K562 (cell line): Measurements from ENCODE around the gene PAFAH1B1. TPM values are rescaled to one million over a fixed set of nuclear protein-coding genes. Genes with fewer than 3 reads are reported as not detected.

Source experiments
- ATAC-seq: fragments of 200-7000 bp; cut with Tn5 transposase; 3 replicates; pipeline ENCODE4 v1.9.1; 2020; ENCODE audit warnings: moderate library complexity
- BruUV-seq: library from RNA; stranded (reverse); fragments of 400-500 nt; replicated peaks from 2 replicates; lab custom pipeline; 2021; lab: Mats Ljungman, UMichigan
- CTCF ChIA-PET: fragments of 300-600 bp; formaldehyde crosslinking; extraction: SDS; loops from one replicate; lab custom pipeline; 2021; ENCODE audit warnings: low intra/inter-chr PET ratio; lab: Yijun Ruan, JAX
- POLR2A ChIA-PET: fragments of 300-600, 350-650 bp; sonication (Branson Sonifier 250); formaldehyde crosslinking; extraction: SDS; loops from one replicate; lab custom pipeline; 2021; ENCODE audit warnings: antibody characterized with exemption, inconsistent platforms; lab: Yijun Ruan, JAX
- DNase-seq, 4 experiments: peaks; one replicate each; pipeline versions ENCODE4 v3.0.0 to v3.0.0-alpha.2; 2011 to 2018; ENCODE audit warnings: low spot score in 3 of 4, mixed read lengths in 3 of 4; ENCODE audit errors: extremely low read depth in 1 of 4
- FAIRE-seq: peaks from 2 replicates; lab custom pipeline; 2011; peaks lifted over from hg19 to GRCh38; lab: Jason Lieb, UNC
- H2AFZ ChIP-seq: 2 replicates; pipeline ENCODE4 v1.6.0; 2011; ENCODE audit warnings: low read depth, low read length, control low read depth, inconsistent platforms
- H3K27ac ChIP-seq: fragments of 200-600 bp; 3 replicates; pipeline ENCODE4 v1.8.0; 2011; ENCODE audit warnings: low read depth, mild to moderate bottlenecking, control low read depth, inconsistent platforms, low read length, moderate library complexity, mixed read lengths; ENCODE audit errors: extremely low read depth
- H3K27me3 ChIP-seq, 2 experiments: fragments of 300-600 bp in 1 of 2; 2 replicates in 1 of 2; 3 replicates in 1 of 2; pipeline versions ENCODE4 v1.6.0 to v1.8.0; 2011; ENCODE audit warnings: inconsistent platforms in 2 of 2, low read length in 2 of 2, mild to moderate bottlenecking in 1 of 2, mixed read lengths in 1 of 2, moderate library complexity in 1 of 2; ENCODE audit not compliant: control insufficient read depth in 2 of 2, insufficient read depth in 2 of 2
- H3K36me3 ChIP-seq: fragments of 300-600 bp; 3 replicates; pipeline ENCODE4 v1.8.0; 2011; ENCODE audit warnings: mild to moderate bottlenecking, low read length, inconsistent platforms; ENCODE audit not compliant: control insufficient read depth, insufficient read depth
- H3K4me1 ChIP-seq, 2 experiments: fragments of 200-600 bp in 1 of 2; replicated peaks in 1 of 2; 2 replicates in 1 of 2; 3 replicates in 1 of 2; pipeline versions ENCODE4 v1.5.1 to v1.8.0; 2011; ENCODE audit warnings: inconsistent platforms in 2 of 2, low read length in 2 of 2, mild to moderate bottlenecking in 1 of 2, mixed read lengths in 1 of 2, moderate library complexity in 1 of 2; ENCODE audit not compliant: control insufficient read depth in 2 of 2, insufficient read depth in 2 of 2
- H3K4me2 ChIP-seq: 2 replicates; pipeline ENCODE4 v1.6.1; 2011; ENCODE audit warnings: low read length, control low read depth, inconsistent platforms, mixed read lengths; ENCODE audit not compliant: insufficient read depth
- H3K4me3 ChIP-seq: fragments of 200-600 bp; sonication (generic), shearing (Covaris generic); 2 replicates; pipeline ENCODE4 v1.5.1; 2016; ENCODE audit warnings: control low read depth, inconsistent platforms
- H3K79me2 ChIP-seq: fragments of 200-600 bp; 3 replicates; pipeline ENCODE4 v1.8.0; 2011; ENCODE audit warnings: low read length, inconsistent platforms; ENCODE audit not compliant: control insufficient read depth, insufficient read depth
- H3K9ac ChIP-seq, 2 experiments: 2 replicates each; pipeline versions ENCODE4 v1.6.0 to v1.6.1; 2011; ENCODE audit warnings: low read depth in 2 of 2, low read length in 2 of 2, control low read depth in 1 of 2, inconsistent platforms in 1 of 2, mild to moderate bottlenecking in 1 of 2, mixed read lengths in 1 of 2; ENCODE audit not compliant: insufficient read depth in 1 of 2
- H3K9me1 ChIP-seq: one replicate; pipeline ENCODE4 v1.6.0; 2011; ENCODE audit warnings: inconsistent platforms, mild to moderate bottlenecking, low read length, moderate library complexity; ENCODE audit not compliant: control insufficient read depth, insufficient read depth
- H3K9me3 ChIP-seq: replicated peaks from 2 replicates; pipeline ENCODE4 v1.5.1; 2011; ENCODE audit warnings: low read depth, low read length, inconsistent platforms; ENCODE audit not compliant: control insufficient read depth, insufficient read depth
- H4K20me1 ChIP-seq: replicated peaks from 2 replicates; pipeline ENCODE4 v1.6.1; 2011; ENCODE audit warnings: low read length, inconsistent platforms, mixed read lengths; ENCODE audit not compliant: control insufficient read depth, insufficient read depth
- FOXM1 ChIP-seq, 2 experiments: fragments of 450-650 bp in 1 of 2; sonication (generic) in 1 of 2; formaldehyde crosslinking in 1 of 2; IDR thresholded peaks; 2 replicates each; pipeline versions ENCODE4 v1.6.1 to v1.9.0; 2017 to 2022; ENCODE audit warnings: low read depth in 2 of 2, mild to moderate bottlenecking in 2 of 2, missing genetic modification reagents in 1 of 2, moderate library complexity in 1 of 2
- POLR2G ChIP-seq: fragments of 200-400 bp; formaldehyde crosslinking; IDR thresholded peaks from 2 replicates; pipeline ENCODE4 v1.6.1; 2017; ENCODE audit warnings: low read depth, mild to moderate bottlenecking, antibody characterized with exemption, low read length, moderate library complexity
- WGBS: fragments of 100-300 bp; shearing (Covaris generic); methylation state at CpG from one replicate; pipeline ENCODE4 v1.1.6; 2016; ENCODE audit warnings: low coverage, mixed read lengths; ENCODE audit not compliant: insufficient coverage; ENCODE audit errors: missing lambda C conversion rate; 5-methylcytosine and 5-hydroxymethylcytosine counted together
- in situ Hi-C: fragments of 300-500 bp; cut with MboI; formaldehyde crosslinking; loops from 4 replicates; pipeline ENCODE4 v1.15.0; 2018; ENCODE audit warnings: inconsistent platforms, mixed read lengths
- intact Hi-C: fragments of 100-400 bp; cut with micrococcal nuclease; formaldehyde crosslinking; loops from 2 replicates; pipeline ENCODE4 v1.14.2; 2022
- polyA plus RNA-seq, 8 experiments: library from polyadenylated mRNA; depleted of rRNA in 4 of 8; stranded (reverse) in 5 of 8; unstranded in 3 of 8; fragments of >200 nt; fragmentation: Nextera tagmentation in 2 of 8; fragmentation: Illumina TruSeq in 1 of 8; extraction: Ambion mirVana in 2 of 8; extraction: Trizol in 1 of 8; gene quantifications; 2 replicates each; pipeline versions ENCODE4 v1.2.1 to v1.2.3, GENCODE V29; 2011 to 2014; ENCODE audit warnings: inconsistent platforms in 1 of 8, missing spikeins in 1 of 8
- total RNA-seq, 7 experiments: library from RNA; depleted of rRNA in 6 of 7; stranded (reverse); fragments of >200 nt in 6 of 7; fragmentation: Illumina TruSeq in 2 of 7; extraction: Trizol in 2 of 7; gene quantifications; 2 replicates each; pipeline versions ENCODE4 v1.2.1 to v1.2.3, GENCODE V29; 2011 to 2021; ENCODE audit warnings: low replicate concordance in 1 of 7

PAFAH1B1 gene
- total and polyA plus RNA-seq, 9 of the 15 experiments (the other 6 are each of a cell fraction or from before 2014, with no cell fraction given), result 23.3 to 66.4 (median 40.2) TPM

DNA sequence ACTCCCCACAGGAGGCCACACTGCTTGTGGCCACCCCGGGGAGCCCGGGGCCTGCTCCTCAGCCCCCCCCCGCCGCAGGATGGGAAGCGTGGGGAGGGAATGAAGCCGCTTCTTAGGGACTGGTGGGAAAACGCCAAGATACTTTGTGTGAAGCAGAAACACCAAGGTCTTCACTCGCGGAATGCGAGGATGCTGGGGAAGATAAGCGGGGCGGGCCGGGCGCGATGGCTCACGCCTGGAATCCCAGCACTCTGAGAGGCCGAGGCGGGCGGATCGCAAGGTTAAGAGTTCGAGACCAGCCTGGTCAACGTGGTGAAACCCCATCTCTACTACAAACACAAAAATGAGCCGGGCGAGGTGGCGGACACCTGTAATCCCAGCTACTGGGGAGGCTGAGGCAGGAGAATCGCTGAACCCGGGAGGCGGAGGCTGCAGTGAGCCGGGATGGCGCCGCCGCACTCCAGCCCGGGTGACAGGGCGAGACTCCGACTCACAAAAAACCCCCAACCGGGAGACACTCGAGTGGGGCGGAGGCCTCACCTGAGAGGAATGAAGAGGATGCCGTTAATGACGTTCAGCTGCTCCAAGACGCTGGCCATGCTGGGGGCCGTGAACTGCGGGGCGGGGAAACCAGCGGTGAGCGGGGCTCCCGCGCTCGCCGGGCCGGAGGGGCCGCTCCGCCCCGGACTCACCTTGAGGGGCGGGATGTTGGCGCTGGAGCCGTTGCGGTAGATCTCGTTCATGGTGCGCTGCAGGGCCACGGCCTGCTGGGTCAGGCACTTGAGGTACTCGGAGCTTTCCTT is 97.8 kb downstream of the PAFAH1B1 start:
- TF ChIP-seq FOXM1 (IDR thresholded peaks at IDR 0.05; ENCODE audit: low read depth) (no peak), FOXM1 (CRISPR knock-in tag; IDR thresholded peaks at IDR 0.05; ENCODE audit: low read depth) (no peak), POLR2G (peak; percentile 12; the same call in 1 of the 2 replicates)
- 96% methylated on average over 16 of the region's 62 CpGs for WGBS

More for the DNA sequence above, 97.8 kb downstream of the PAFAH1B1 start:
- Histone ChIP-seq H3K4me2 (no peak overlapping the region), H3K4me3 (no peak overlapping the region), H3K27ac (no peak overlapping the region), H3K9me3 (no peaks in the 10 kb centered on the region), H3K36me3 (peaks cover 64% of the 10 kb centered on the region; the same call in 1 of the 3 replicates), H3K4me1 (peaks cover 0 to 48% of the 10 kb centered on the region in 2 experiments; a peak in 2 of 5 replicates), H2AFZ (no peak overlapping the region), H3K79me2 (no peaks in the 10 kb centered on the region), H3K9me1 (no peaks in the 10 kb centered on the region), H4K20me1 (0 out of 2 replicates have a peak, but pooled peaks cover 3% of the 10 kb centered on the region), H3K9ac (no peak overlapping the region), H3K27me3 (no peaks in the 10 kb centered on the region)
- in situ Hi-C loops (no loop called here), intact Hi-C loops (no loop called here)
- no peak for DNase-seq
- ATAC-seq, result no peak
- no peak for FAIRE-seq
- POLR2A ChIA-PET, result interaction anchor here (0.9 kb wide), 1 partner anchor 13 kb away, joined by 3 read pairs; no protein-coding TSS in a partner anchor
- no TSS peak for BruUV-seq
- CTCF ChIA-PET, result no interaction called here
